GM12878 (cell line): Measurements from ENCODE around the gene TAS1R2. TPM values are rescaled to one million over a fixed set of nuclear protein-coding genes. Genes with fewer than 3 reads are reported as not detected.

Source experiments
- ATAC-seq: fragments of 200-7000 bp; cut with Tn5 transposase; 3 replicates; pipeline ENCODE4 v1.9.1; 2020; ENCODE audit warnings: mild to moderate bottlenecking, moderate library complexity
- BruUV-seq: library from RNA; stranded (reverse); fragments of 400-500 nt; replicated peaks from 2 replicates; lab custom pipeline; 2021; lab: Mats Ljungman, UMichigan
- CTCF ChIA-PET: fragments of 300-600 bp; sonication (Branson Sonifier 250); formaldehyde crosslinking; extraction: SDS; loops from one replicate; lab custom pipeline; 2021; ENCODE audit warnings: inconsistent platforms; lab: Yijun Ruan, JAX
- POLR2A ChIA-PET: fragments of 350-600 bp; formaldehyde crosslinking; extraction: SDS; loops from one replicate; lab custom pipeline; 2021; ENCODE audit warnings: inconsistent platforms; lab: Charles Lee
- RAD21 ChIA-PET: fragments of 300-600 bp; sonication (Branson Sonifier 250); formaldehyde crosslinking; loops from one replicate; lab custom pipeline; 2023; ENCODE audit warnings: antibody characterized with exemption; ENCODE audit not compliant: unreplicated experiment; lab: Charles Lee
- SMC1A ChIA-PET: fragments of 300-600 bp; sonication (Branson Sonifier 250); formaldehyde crosslinking; loops from one replicate; lab custom pipeline; 2023; ENCODE audit not compliant: unreplicated experiment, uncharacterized antibody; lab: Charles Lee
- DNase-seq: peaks from one replicate; pipeline ENCODE4 v3.0.0-alpha.2; 2011; ENCODE audit warnings: low read depth, low spot score
- FAIRE-seq: peaks from 3 replicates; lab custom pipeline; 2011; peaks lifted over from hg19 to GRCh38; lab: Jason Lieb, UNC
- H2AFZ ChIP-seq: 2 replicates; pipeline ENCODE4 v1.6.0; 2011; ENCODE audit warnings: low read depth, low read length, control low read depth; ENCODE audit not compliant: control insufficient read depth
- H3K27ac ChIP-seq: 2 replicates; pipeline ENCODE4 v1.5.1; 2011; ENCODE audit warnings: control low read depth; ENCODE audit not compliant: control insufficient read depth, insufficient read depth
- H3K27me3 ChIP-seq, 2 experiments: replicated peaks in 1 of 2; 2 replicates each; pipeline versions ENCODE4 v1.6.0 to v1.6.1; 2011; ENCODE audit warnings: low read length in 1 of 2; ENCODE audit not compliant: control insufficient read depth in 2 of 2, insufficient read depth in 2 of 2
- H3K36me3 ChIP-seq, 2 experiments: 2 replicates each; pipeline ENCODE4 v1.5.1; 2011; ENCODE audit warnings: low read length in 1 of 2; ENCODE audit not compliant: control insufficient read depth in 2 of 2, insufficient read depth in 2 of 2
- H3K4me1 ChIP-seq: 2 replicates; pipeline ENCODE4 v1.6.1; 2011; ENCODE audit warnings: mild to moderate bottlenecking, low read length, moderate library complexity, mixed read lengths; ENCODE audit not compliant: control insufficient read depth, insufficient read depth
- H3K4me2 ChIP-seq: 2 replicates; pipeline ENCODE4 v1.6.0; 2011; ENCODE audit warnings: control low read depth; ENCODE audit not compliant: control insufficient read depth, insufficient read depth
- H3K4me3 ChIP-seq: fragments of 200-600 bp; sonication (generic); 2 replicates; pipeline ENCODE4 v1.5.1; 2016
- H3K79me2 ChIP-seq: 2 replicates; pipeline ENCODE4 v1.6.0; 2011; ENCODE audit warnings: low read length; ENCODE audit not compliant: control insufficient read depth, insufficient read depth
- H3K9ac ChIP-seq: 2 replicates; pipeline ENCODE4 v1.8.0; 2011; ENCODE audit warnings: low read length, control low read depth, mixed read lengths; ENCODE audit not compliant: control insufficient read depth, insufficient read depth
- H3K9me3 ChIP-seq: replicated peaks from 3 replicates; pipeline ENCODE4 v1.5.1; 2011; ENCODE audit warnings: mild to moderate bottlenecking, low read length; ENCODE audit not compliant: control insufficient read depth, insufficient read depth
- H4K20me1 ChIP-seq: 2 replicates; pipeline ENCODE4 v1.6.0; 2011; ENCODE audit not compliant: control insufficient read depth, insufficient read depth
- ASH2L ChIP-seq: fragments of 300-600, 200-600 bp; sonication (generic); IDR thresholded peaks from 2 replicates; pipeline ENCODE4 v1.6.1; 2017; ENCODE audit warnings: low read depth, mild to moderate bottlenecking, borderline replicate concordance
- BRCA1 ChIP-seq: IDR thresholded peaks from 2 replicates; pipeline ENCODE4 v1.6.1; 2011; ENCODE audit warnings: low read depth, low read length, improper control_type of control experiment
- FOXK2 ChIP-seq: fragments of 450-650 bp; IDR thresholded peaks from 2 replicates; pipeline ENCODE4 v1.6.1; 2017; ENCODE audit warnings: mild to moderate bottlenecking, moderate library complexity
- MEF2A ChIP-seq: IDR thresholded peaks from 2 replicates; pipeline ENCODE4 v1.6.1; 2011; ENCODE audit warnings: low read depth, mild to moderate bottlenecking, low read length, moderate library complexity; ENCODE audit not compliant: insufficient read depth
- RB1 ChIP-seq: fragments of 450-650 bp; formaldehyde crosslinking; IDR thresholded peaks from 2 replicates; pipeline ENCODE4 v1.6.1; 2017; ENCODE audit warnings: mild to moderate bottlenecking, borderline replicate concordance
- RFX5 ChIP-seq: IDR thresholded peaks from 2 replicates; pipeline ENCODE4 v1.6.1; 2011; ENCODE audit warnings: low read depth, low read length, improper control_type of control experiment
- SRF ChIP-seq, 2 experiments: IDR thresholded peaks; 2 replicates each; pipeline ENCODE4 v1.6.1; 2011; ENCODE audit warnings: low read depth in 2 of 2, low read length in 2 of 2, mild to moderate bottlenecking in 1 of 2, moderate library complexity in 1 of 2
- WGBS: methylation state at CpG from one replicate; pipeline ENCODE4 v1.1.6; 2016; ENCODE audit warnings: low lambda C conversion rate; ENCODE audit not compliant: insufficient replicate concordance, insufficient coverage; ENCODE audit errors: missing lambda C conversion rate; 5-methylcytosine and 5-hydroxymethylcytosine counted together
- in situ Hi-C: fragments of 300-500 bp; cut with MboI; formaldehyde crosslinking; loops from 9 replicates; pipeline ENCODE4 v1.14.3; 2018; ENCODE audit warnings: mixed read lengths
- intact Hi-C: fragments of 100-400 bp; cut with micrococcal nuclease; formaldehyde crosslinking; loops from one replicate; pipeline ENCODE4 v1.14.2; 2022; ENCODE audit not compliant: unreplicated experiment
- polyA plus RNA-seq, 11 experiments: library from polyadenylated mRNA; depleted of rRNA in 4 of 11; unstranded in 6 of 11; stranded (reverse) in 5 of 11; fragments of >200 nt; fragmentation: Nextera tagmentation in 4 of 11; fragmentation: Illumina TruSeq in 1 of 11; extraction: Ambion mirVana in 4 of 11; extraction: Trizol in 1 of 11; gene quantifications; 1 replicate in 1 of 11; 2 replicates in 10 of 11; pipeline versions ENCODE4 v1.2.1 to v1.2.3, GENCODE V29; 2011 to 2016; ENCODE audit warnings: inconsistent platforms in 2 of 11, missing spikeins in 2 of 11, low read depth in 1 of 11
- total RNA-seq, 4 experiments: library from RNA; depleted of rRNA in 3 of 4; stranded (reverse); fragments of >200 nt in 3 of 4; fragmentation: Illumina TruSeq in 1 of 4; extraction: Trizol in 1 of 4; gene quantifications; 2 replicates each; pipeline versions ENCODE4 v1.2.1 to v1.2.3, GENCODE V29; 2013 to 2021
- TF ChIP-seq, protein P1 (sequence below): fragments of 450-650 bp; conservative IDR thresholded peaks from 2 replicates; pipeline ENCODE4 v1.6.1; 2017; ENCODE audit warnings: mild to moderate bottlenecking, moderate library complexity
- TF ChIP-seq, protein P2 (sequence below): fragments of 150-350 bp; IDR thresholded peaks from 2 replicates; pipeline ENCODE4 v1.6.1; 2014; ENCODE audit warnings: mild to moderate bottlenecking, low read depth, low read length
- TF ChIP-seq, protein P3 (sequence below): IDR thresholded peaks from 2 replicates; pipeline ENCODE4 v1.6.1; 2012; ENCODE audit warnings: low read depth, low read length, improper control_type of control experiment

The TAS1R2 gene
- total and polyA plus RNA-seq, 10 of the 15 experiments (the other 5 are each of a cell fraction or from before 2014, with no cell fraction given): not detected

DNA sequence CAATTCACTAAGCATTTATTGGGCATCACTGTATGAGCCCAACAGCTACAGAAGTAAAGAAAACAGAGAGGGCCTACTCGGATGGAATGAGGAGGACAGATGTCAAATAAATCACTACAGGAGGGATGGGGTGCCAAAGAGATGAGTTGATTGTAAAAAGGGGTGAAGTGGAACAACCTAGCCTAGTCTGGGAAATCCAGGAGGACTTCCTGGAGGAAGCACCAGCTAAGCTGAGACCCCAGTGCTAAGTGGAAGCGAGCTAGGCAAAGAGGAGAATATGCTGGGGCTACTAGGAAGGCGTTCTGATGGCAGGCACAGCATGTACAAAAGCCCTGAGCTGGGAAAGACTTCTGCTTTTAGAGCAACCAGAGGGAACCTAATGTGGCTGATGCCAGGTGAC is 42.1 kb downstream of the TAS1R2 start:
- Histone ChIP-seq H3K4me3 (no peak overlapping the region), H3K79me2 (no peaks in the 10 kb centered on the region), H3K27ac (no peak overlapping the region), H3K9me3 (no peaks in the 10 kb centered on the region), H3K4me2 (no peak overlapping the region), H4K20me1 (no peaks in the 10 kb centered on the region; the same call in 1 of the 2 replicates), H3K27me3 (peaks cover 0 to 2% of the 10 kb centered on the region in 2 experiments; a peak in 2 of 4 replicates), H3K4me1 (no peaks in the 10 kb centered on the region), H3K36me3 (no peaks in the 10 kb centered on the region), H3K9ac (no peak overlapping the region), H2AFZ (no peak overlapping the region)
- DNase-seq: no peak
- intact Hi-C loops: no loop called here
- 2% methylated on average over 3 of the region's 3 CpGs for WGBS
- in situ Hi-C loops: no loop called here
- no peak for ATAC-seq
- SMC1A ChIA-PET: no interaction called here
- POLR2A ChIA-PET: no interaction called here
- RAD21 ChIA-PET: no interaction called here
- TF ChIP-seq, protein P1, sequence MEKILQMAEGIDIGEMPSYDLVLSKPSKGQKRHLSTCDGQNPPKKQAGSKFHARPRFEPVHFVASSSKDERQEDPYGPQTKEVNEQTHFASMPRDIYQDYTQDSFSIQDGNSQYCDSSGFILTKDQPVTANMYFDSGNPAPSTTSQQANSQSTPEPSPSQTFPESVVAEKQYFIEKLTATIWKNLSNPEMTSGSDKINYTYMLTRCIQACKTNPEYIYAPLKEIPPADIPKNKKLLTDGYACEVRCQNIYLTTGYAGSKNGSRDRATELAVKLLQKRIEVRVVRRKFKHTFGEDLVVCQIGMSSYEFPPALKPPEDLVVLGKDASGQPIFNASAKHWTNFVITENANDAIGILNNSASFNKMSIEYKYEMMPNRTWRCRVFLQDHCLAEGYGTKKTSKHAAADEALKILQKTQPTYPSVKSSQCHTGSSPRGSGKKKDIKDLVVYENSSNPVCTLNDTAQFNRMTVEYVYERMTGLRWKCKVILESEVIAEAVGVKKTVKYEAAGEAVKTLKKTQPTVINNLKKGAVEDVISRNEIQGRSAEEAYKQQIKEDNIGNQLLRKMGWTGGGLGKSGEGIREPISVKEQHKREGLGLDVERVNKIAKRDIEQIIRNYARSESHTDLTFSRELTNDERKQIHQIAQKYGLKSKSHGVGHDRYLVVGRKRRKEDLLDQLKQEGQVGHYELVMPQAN: no peak
- TF ChIP-seq, protein P2, sequence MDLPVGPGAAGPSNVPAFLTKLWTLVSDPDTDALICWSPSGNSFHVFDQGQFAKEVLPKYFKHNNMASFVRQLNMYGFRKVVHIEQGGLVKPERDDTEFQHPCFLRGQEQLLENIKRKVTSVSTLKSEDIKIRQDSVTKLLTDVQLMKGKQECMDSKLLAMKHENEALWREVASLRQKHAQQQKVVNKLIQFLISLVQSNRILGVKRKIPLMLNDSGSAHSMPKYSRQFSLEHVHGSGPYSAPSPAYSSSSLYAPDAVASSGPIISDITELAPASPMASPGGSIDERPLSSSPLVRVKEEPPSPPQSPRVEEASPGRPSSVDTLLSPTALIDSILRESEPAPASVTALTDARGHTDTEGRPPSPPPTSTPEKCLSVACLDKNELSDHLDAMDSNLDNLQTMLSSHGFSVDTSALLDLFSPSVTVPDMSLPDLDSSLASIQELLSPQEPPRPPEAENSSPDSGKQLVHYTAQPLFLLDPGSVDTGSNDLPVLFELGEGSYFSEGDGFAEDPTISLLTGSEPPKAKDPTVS: no peak
- BruUV-seq: no TSS peak
- CTCF ChIA-PET: interaction anchor here (2.6 kb wide), 1 partner anchor 220 kb away, joined by 13 read pairs; no protein-coding TSS in a partner anchor
- FAIRE-seq: no peak

DNA sequence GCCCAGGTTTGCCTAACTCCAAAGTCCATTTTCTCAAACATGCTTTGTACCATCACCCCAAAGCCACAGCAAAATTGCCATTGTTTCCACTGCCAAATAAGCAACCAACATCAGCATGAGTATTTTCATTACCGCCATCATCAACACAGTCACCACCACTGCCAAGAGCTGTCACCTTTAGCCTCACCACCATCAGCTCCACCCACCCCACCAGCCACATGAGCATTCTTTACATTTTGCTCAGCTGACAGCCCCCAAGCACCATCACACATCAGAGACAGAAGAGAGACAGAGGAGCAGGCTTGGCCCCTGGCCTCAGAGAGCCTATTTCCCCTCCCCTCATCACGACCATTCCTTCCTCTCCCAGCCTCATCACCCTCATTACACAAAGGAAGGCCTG is 42.7 kb downstream of the TAS1R2 start:
- ChIA-PET CTCF (no interaction called here), POLR2A (no interaction called here), SMC1A (no interaction called here), RAD21 (no interaction called here)
- DNase-seq: no peak
- ATAC-seq: no peak
- 32% methylated on average over 2 of the region's 2 CpGs for WGBS
- no peaks in the 10 kb centered on the region; the same call in 1 of the 2 replicates for H4K20me1 ChIP-seq
- no peak for FAIRE-seq
- H3K9me3 ChIP-seq: no peaks in the 10 kb centered on the region
- no peak overlapping the region for H2AFZ ChIP-seq
- in situ Hi-C loops: no loop called here
- H3K79me2 ChIP-seq: no peaks in the 10 kb centered on the region
- H3K27me3 ChIP-seq: peaks cover 0 to 2% of the 10 kb centered on the region in 2 experiments; a peak in 2 of 4 replicates
- no peaks in the 10 kb centered on the region for H3K36me3 ChIP-seq
- no peak overlapping the region for H3K4me3 ChIP-seq
- H3K27ac ChIP-seq: no peak overlapping the region
- intact Hi-C loops: no loop called here
- H3K9ac ChIP-seq: no peak overlapping the region
- BruUV-seq: no TSS peak
- H3K4me1 ChIP-seq: no peaks in the 10 kb centered on the region
- H3K4me2 ChIP-seq: no peak overlapping the region
- TF ChIP-seq MEF2A (no peak), RB1 (no peak), ASH2L (no peak), RFX5 (no peak), SRF (IDR thresholded peaks at IDR 0.05; ENCODE audit: low read depth in 2 of 2, low read length in 2 of 2) (no peak), BRCA1 (no peak), FOXK2 (no peak)
- TF ChIP-seq, protein P3, sequence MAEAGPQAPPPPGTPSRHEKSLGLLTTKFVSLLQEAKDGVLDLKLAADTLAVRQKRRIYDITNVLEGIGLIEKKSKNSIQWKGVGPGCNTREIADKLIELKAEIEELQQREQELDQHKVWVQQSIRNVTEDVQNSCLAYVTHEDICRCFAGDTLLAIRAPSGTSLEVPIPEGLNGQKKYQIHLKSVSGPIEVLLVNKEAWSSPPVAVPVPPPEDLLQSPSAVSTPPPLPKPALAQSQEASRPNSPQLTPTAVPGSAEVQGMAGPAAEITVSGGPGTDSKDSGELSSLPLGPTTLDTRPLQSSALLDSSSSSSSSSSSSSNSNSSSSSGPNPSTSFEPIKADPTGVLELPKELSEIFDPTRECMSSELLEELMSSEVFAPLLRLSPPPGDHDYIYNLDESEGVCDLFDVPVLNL: no peak
